Mesothelial cell of epicardium (in vitro differentiated cells): ENCODE results near the gene ST7L. TPM values are rescaled to one million over a fixed set of nuclear protein-coding genes. Genes with fewer than 3 reads are reported as not detected.

ENCODE experiments used
- DNase-seq, 2 experiments: peaks; one replicate each; pipeline ENCODE4 v3.0.0; 2021; ENCODE audit warnings: low spot score in 2 of 2; ENCODE audit not compliant: unreplicated experiment in 2 of 2
- H3K27ac Mint-ChIP-seq: 2 replicates; pipeline ENCODE4 v1.8.0; 2021; ENCODE audit warnings: mixed read lengths
- H3K27me3 Mint-ChIP-seq: 2 replicates; pipeline ENCODE4 v1.8.0; 2021; ENCODE audit warnings: low read depth, mixed read lengths
- H3K36me3 Mint-ChIP-seq: 2 replicates; pipeline ENCODE4 v1.8.0; 2021; ENCODE audit warnings: mixed read lengths
- H3K4me1 Mint-ChIP-seq: 2 replicates; pipeline ENCODE4 v1.8.0; 2021; ENCODE audit warnings: mixed read lengths
- H3K4me3 Mint-ChIP-seq: 2 replicates; pipeline ENCODE4 v1.8.0; 2021; ENCODE audit warnings: mild to moderate bottlenecking, moderate library complexity, mixed read lengths
- H3K9me3 Mint-ChIP-seq: 2 replicates; pipeline ENCODE4 v1.8.0; 2021; ENCODE audit warnings: mixed read lengths
- total RNA-seq: library from RNA; stranded (reverse); gene quantifications from 3 replicates; pipeline ENCODE4 v1.2.1, GENCODE V29; 2021
- TF ChIP-seq, protein P1 (sequence below): fragments of 200-600 bp; sonication (generic); IDR thresholded peaks from one replicate; pipeline ENCODE4 v1.5.0; 2021; ENCODE audit warnings: antibody characterized with exemption; ENCODE audit not compliant: unreplicated experiment

Gene ST7L
- total RNA-seq, 1 donor from 2014 or later, result 27.6 TPM

DNA sequence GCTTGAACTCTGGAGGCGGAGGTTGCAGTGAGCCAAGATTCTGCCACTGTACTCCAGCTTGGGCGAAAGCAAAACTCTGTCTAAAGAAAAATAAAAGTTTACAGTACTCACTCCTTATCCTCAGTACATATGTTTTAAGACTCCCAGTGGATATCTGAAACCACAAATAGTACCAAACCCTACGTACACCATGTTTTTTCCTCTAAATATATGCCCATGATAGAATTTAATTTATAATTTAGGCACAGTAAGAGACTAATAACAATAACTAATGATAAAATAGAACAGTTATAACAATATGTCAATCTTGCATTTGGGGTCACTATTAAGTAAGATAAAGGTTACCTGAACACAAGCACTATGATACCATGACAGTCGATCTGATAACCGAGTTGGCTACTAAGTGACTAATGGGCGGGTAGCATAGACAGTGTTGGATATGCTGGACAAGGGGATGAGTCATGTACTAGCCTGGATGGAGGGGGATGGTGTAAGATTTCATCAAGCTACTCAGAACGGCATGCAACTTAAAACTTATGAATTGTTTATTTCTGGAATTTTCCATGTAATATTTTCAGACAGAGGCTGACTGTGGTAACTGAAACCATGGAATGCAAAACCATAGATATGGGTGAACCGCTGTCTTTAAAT lies 43.7 kb downstream of the ST7L start:
- peaks cover 7% of the 10 kb centered on the region for H3K9me3 Mint-ChIP-seq
- H3K27ac Mint-ChIP-seq, result peak overlapping the region; percentile 48
- DNase-seq, result no peak
- peaks cover 42% of the 10 kb centered on the region for H3K36me3 Mint-ChIP-seq
- H3K27me3 Mint-ChIP-seq, result no peaks in the 10 kb centered on the region
- H3K4me3 Mint-ChIP-seq, result no peak overlapping the region
- TF ChIP-seq, protein P1, sequence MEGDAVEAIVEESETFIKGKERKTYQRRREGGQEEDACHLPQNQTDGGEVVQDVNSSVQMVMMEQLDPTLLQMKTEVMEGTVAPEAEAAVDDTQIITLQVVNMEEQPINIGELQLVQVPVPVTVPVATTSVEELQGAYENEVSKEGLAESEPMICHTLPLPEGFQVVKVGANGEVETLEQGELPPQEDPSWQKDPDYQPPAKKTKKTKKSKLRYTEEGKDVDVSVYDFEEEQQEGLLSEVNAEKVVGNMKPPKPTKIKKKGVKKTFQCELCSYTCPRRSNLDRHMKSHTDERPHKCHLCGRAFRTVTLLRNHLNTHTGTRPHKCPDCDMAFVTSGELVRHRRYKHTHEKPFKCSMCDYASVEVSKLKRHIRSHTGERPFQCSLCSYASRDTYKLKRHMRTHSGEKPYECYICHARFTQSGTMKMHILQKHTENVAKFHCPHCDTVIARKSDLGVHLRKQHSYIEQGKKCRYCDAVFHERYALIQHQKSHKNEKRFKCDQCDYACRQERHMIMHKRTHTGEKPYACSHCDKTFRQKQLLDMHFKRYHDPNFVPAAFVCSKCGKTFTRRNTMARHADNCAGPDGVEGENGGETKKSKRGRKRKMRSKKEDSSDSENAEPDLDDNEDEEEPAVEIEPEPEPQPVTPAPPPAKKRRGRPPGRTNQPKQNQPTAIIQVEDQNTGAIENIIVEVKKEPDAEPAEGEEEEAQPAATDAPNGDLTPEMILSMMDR, result no peak
- peaks cover 14% of the 10 kb centered on the region for H3K4me1 Mint-ChIP-seq

DNA sequence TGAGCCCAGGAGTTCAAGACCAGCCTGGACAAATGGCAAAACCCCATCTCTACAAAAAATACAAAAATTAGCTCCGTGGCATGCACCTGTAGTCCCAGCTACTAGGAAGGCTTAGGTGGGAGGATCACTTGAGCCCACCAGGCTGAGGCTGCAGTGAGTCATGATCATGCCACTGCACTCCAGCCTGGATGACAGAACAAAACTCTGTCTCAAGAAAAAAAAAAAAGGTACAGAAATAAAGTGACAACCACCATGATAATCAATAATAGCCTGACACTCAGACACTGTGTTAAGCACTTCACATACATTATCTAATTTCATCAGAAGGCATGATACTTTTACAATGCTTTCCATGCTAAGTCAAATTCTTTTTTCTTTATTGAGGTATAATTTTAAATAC lies 53.1 kb downstream of the ST7L start:
- H3K27ac Mint-ChIP-seq, result no peak overlapping the region
- DNase-seq, result no peak
- H3K4me1 Mint-ChIP-seq, result peaks cover 21% of the 10 kb centered on the region
- H3K36me3 Mint-ChIP-seq, result peaks cover 23% of the 10 kb centered on the region
- H3K9me3 Mint-ChIP-seq, result peaks cover 10% of the 10 kb centered on the region
- H3K27me3 Mint-ChIP-seq, result no peaks in the 10 kb centered on the region
- TF ChIP-seq, protein P1, result no peak
- H3K4me3 Mint-ChIP-seq, result no peak overlapping the region

DNA sequence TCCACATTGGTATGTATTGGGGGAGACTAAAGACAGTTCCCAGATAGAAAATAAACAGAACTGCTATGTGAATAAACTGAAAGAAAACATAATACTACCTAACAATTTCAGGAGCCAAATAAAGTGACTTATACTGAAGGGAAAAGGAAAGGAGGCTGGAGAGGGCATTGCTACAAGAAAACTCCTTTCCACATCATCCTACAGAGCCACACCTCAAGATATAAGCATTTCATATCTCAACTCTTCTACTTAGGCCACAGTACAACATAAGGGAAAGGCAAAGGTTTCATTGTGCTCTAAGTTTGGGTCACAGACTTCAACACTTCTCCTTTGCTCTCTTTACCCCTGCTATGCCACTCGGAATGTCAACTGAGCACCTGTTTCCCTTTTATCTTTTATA lies 54.9 kb downstream of the ST7L start:
- Mint-ChIP-seq H3K9me3 (peaks cover 8% of the 10 kb centered on the region), H3K4me3 (no peak overlapping the region), H3K4me1 (peaks cover 21% of the 10 kb centered on the region), H3K27me3 (no peaks in the 10 kb centered on the region), H3K36me3 (peaks cover 21% of the 10 kb centered on the region), H3K27ac (peak overlapping the region; percentile 60)
- TF ChIP-seq, protein P1, result no peak
- DNase-seq, result no peak

DNA sequence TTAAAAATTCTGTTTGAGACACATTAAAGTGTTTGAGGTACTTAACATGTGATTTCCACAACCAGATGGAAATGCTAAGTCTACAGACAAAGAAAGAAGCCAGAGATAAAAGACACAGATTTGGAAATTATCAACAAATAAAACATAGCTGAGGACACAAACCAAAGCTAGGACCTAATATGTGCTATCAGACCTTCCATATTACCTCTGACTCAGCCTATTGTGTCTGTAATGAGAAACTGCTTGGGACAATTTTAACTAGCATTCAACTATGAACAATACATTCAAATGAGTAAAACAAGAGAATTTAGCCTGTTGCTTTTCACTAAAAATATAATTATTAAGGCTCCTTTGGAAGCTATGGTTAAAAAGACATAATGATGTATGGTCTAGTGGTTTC lies 55.6 kb downstream of the ST7L start:
- H3K36me3 Mint-ChIP-seq, result peaks cover 17% of the 10 kb centered on the region
- H3K27me3 Mint-ChIP-seq, result no peaks in the 10 kb centered on the region
- peak overlapping the region; percentile 60 for H3K27ac Mint-ChIP-seq
- DNase-seq, result no peak
- no peak overlapping the region for H3K4me3 Mint-ChIP-seq
- TF ChIP-seq, protein P1, result no peak
- H3K4me1 Mint-ChIP-seq, result peaks cover 22% of the 10 kb centered on the region
- peaks cover 7% of the 10 kb centered on the region for H3K9me3 Mint-ChIP-seq

DNA sequence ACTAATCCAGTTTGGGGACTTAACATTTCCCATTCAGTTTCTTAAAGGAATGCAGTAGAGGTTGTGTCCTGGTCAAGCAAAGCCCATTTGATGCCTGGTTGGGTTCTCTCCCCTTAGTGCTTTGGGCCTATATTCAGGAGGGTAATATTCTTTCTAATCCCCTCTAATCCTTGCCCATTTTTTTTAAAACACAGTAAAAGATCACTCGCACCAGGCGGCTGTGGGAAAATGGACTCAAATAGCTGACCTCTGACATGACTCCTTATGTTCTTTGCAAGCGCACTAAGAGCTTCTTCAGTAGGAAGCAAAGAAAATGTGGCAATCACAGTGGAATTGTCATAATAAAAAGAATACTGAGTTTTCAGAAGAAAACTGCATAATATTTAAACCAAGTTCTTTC lies 60.3 kb downstream of the ST7L start:
- Mint-ChIP-seq H3K27me3 (no peaks in the 10 kb centered on the region), H3K36me3 (peaks cover 10% of the 10 kb centered on the region), H3K4me1 (peaks cover 17% of the 10 kb centered on the region), H3K9me3 (no peaks in the 10 kb centered on the region), H3K4me3 (no peak overlapping the region), H3K27ac (no peak overlapping the region)
- no peak for DNase-seq
- TF ChIP-seq, protein P1, result no peak

DNA sequence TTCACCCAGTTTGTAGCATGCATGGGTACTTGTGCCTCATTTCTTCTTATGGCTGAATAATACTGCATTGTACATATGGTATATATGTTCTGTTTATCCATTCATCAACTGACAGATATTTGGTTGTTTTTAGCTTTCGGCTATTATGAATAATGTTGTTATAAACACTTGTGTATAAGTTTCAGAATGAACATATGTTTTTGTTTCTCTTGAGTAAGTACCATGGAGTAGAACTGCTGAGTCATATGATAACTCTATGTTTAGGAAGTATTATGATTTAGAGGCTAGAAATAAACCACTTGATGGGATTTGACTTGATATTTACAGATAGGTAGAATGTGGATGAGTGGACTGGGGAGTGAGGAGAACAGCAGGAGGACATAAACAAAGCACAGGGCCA lies 61.6 kb downstream of the ST7L start:
- TF ChIP-seq, protein P1, result no peak
- peak overlapping the region; percentile 32 for H3K27ac Mint-ChIP-seq
- peaks cover 13% of the 10 kb centered on the region for H3K36me3 Mint-ChIP-seq
- peaks cover 7% of the 10 kb centered on the region for H3K4me1 Mint-ChIP-seq
- no peaks in the 10 kb centered on the region for H3K9me3 Mint-ChIP-seq
- DNase-seq, result no peak
- no peaks in the 10 kb centered on the region for H3K27me3 Mint-ChIP-seq
- no peak overlapping the region for H3K4me3 Mint-ChIP-seq
